PFSK-1 (cell line): Measurements from ENCODE around the gene SMARCC1.

ENCODE experiments used
- FOXP2 ChIP-seq: optimal IDR thresholded peaks from 2 replicates; pipeline ENCODE3; 2011; ENCODE audit warnings: borderline replicate concordance, control low read depth, inconsistent platforms; ENCODE audit not compliant: insufficient read depth; ENCODE audit errors: extremely low read length, extremely low read depth
- POLR2AphosphoS5 ChIP-seq: IDR thresholded peaks from 2 replicates; pipeline ENCODE4 v1.6.1; 2012; ENCODE audit warnings: low read depth, mild to moderate bottlenecking, control low read depth, low read length, moderate library complexity
- REST ChIP-seq, 2 experiments: IDR thresholded peaks; 2 replicates each; pipeline versions ENCODE4 v1.6.1 to v1.8.0; 2011 to 2012; ENCODE audit warnings: low read depth in 2 of 2, low read length in 2 of 2, control low read depth in 1 of 2, inconsistent platforms in 1 of 2, mild to moderate bottlenecking in 1 of 2, moderate library complexity in 1 of 2; ENCODE audit not compliant: insufficient read depth in 1 of 2
- SIN3A ChIP-seq: IDR thresholded peaks from 2 replicates; pipeline ENCODE4 v1.6.1; 2012; ENCODE audit warnings: mild to moderate bottlenecking, low read length, moderate library complexity, borderline replicate concordance; ENCODE audit not compliant: insufficient read depth
- TAF1 ChIP-seq: IDR thresholded peaks from 2 replicates; pipeline ENCODE4 v1.6.1; 2012; ENCODE audit warnings: low read length, control low read depth, borderline replicate concordance; ENCODE audit not compliant: insufficient read depth

Gene SMARCC1

GRCh38 chr3:47579875-47580274, 201.8 kb downstream of the SMARCC1 start:
- no peak for TF ChIP-seq REST (IDR thresholded peaks at IDR 0.05; ENCODE audit: insufficient read depth in 1 of 2, low read depth in 2 of 2, low read length in 2 of 2)
- no peak for TF ChIP-seq POLR2AphosphoS5
- no peak for TF ChIP-seq FOXP2
- no peak for TF ChIP-seq SIN3A
- TF ChIP-seq TAF1, result no peak

- no peak for TF ChIP-seq FOXP2
- TF ChIP-seq REST (IDR thresholded peaks at IDR 0.05; ENCODE audit: insufficient read depth in 1 of 2, low read depth in 2 of 2, low read length in 2 of 2), result no peak
- TF ChIP-seq POLR2AphosphoS5, result no peak
- TF ChIP-seq TAF1, result no peak
- no peak for TF ChIP-seq SIN3A
Observed at GRCh38 chr3:47578691-47579632, 202.7 kb downstream of the SMARCC1 start, which contains the start of gene CSPG5. TSS of gene CSPG5 (minus strand) at chr3:47578865. CDS start at chr3:47578693, 172 bp downstream.

GRCh38 chr3:47578119-47578632, 203.5 kb downstream of the SMARCC1 start:
- no peak for TF ChIP-seq POLR2AphosphoS5
- TF ChIP-seq FOXP2, result no peak
- TF ChIP-seq SIN3A, result no peak
- no peak for TF ChIP-seq TAF1
- TF ChIP-seq REST (IDR thresholded peaks at IDR 0.05; ENCODE audit: insufficient read depth in 1 of 2, low read depth in 2 of 2, low read length in 2 of 2), result no peak

GRCh38 chr3:47577583-47578118, 204.0 kb downstream of the SMARCC1 start:
- TF ChIP-seq FOXP2, result no peak
- no peak for TF ChIP-seq POLR2AphosphoS5
- no peak for TF ChIP-seq REST (IDR thresholded peaks at IDR 0.05; ENCODE audit: insufficient read depth in 1 of 2, low read depth in 2 of 2, low read length in 2 of 2)
- TF ChIP-seq TAF1, result no peak
- no peak for TF ChIP-seq SIN3A
